Hepatocyte (in vitro differentiated cells): Measurements from ENCODE around the gene ATF3. TPM values are rescaled to one million over a fixed set of nuclear protein-coding genes. Genes with fewer than 3 reads are reported as not detected.

Source experiments
- DNase-seq: peaks from one replicate; pipeline ENCODE4 v3.0.0-alpha.2; 2016; ENCODE audit warnings: low spot score
- H2AFZ ChIP-seq: fragments of 200-600 bp; sonication (generic); 2 replicates; pipeline ENCODE4 v1.6.0; 2016; ENCODE audit warnings: antibody characterized with exemption, mild to moderate bottlenecking
- H3K27ac ChIP-seq: fragments of 200-600 bp; sonication (generic); 2 replicates; pipeline ENCODE4 v1.5.1; 2016; ENCODE audit warnings: mild to moderate bottlenecking
- H3K27me3 ChIP-seq: fragments of 200-600 bp; sonication (generic); 2 replicates; pipeline ENCODE4 v1.6.1; 2016
- H3K36me3 ChIP-seq: fragments of 200-600 bp; sonication (generic); replicated peaks from 2 replicates; pipeline ENCODE4 v1.5.1; 2016; ENCODE audit warnings: low read depth; ENCODE audit not compliant: insufficient read depth
- H3K4me1 ChIP-seq: fragments of 200-600 bp; sonication (generic); 2 replicates; pipeline ENCODE4 v1.5.1; 2016; ENCODE audit warnings: mild to moderate bottlenecking, moderate library complexity; ENCODE audit not compliant: insufficient read depth
- H3K4me2 ChIP-seq: fragments of 200-600 bp; sonication (generic); 2 replicates; pipeline ENCODE4 v1.6.0; 2016
- H3K4me3 ChIP-seq: fragments of 200-600 bp; sonication (generic); 2 replicates; pipeline ENCODE4 v1.5.1; 2016; ENCODE audit warnings: mild to moderate bottlenecking
- H3K79me2 ChIP-seq: fragments of 200-600 bp; sonication (generic); 2 replicates; pipeline ENCODE4 v1.6.0; 2017; ENCODE audit warnings: mild to moderate bottlenecking
- H3K9me2 ChIP-seq: fragments of 200-600 bp; sonication (generic); replicated peaks from 2 replicates; pipeline ENCODE4 v1.6.0; 2017; ENCODE audit warnings: mild to moderate bottlenecking; ENCODE audit not compliant: insufficient read depth
- H3K9me3 ChIP-seq: fragments of 200-600 bp; sonication (generic); 2 replicates; pipeline ENCODE4 v1.5.1; 2016; ENCODE audit warnings: low read depth, mild to moderate bottlenecking
- H4K20me1 ChIP-seq: fragments of 200-600 bp; sonication (generic); 2 replicates; pipeline ENCODE4 v1.6.0; 2016; ENCODE audit warnings: mild to moderate bottlenecking; ENCODE audit not compliant: insufficient read depth, poor library complexity, severe bottlenecking
- CTCF ChIP-seq: fragments of 200-600 bp; sonication (generic); IDR thresholded peaks from 2 replicates; pipeline ENCODE4 v1.5.1; 2016; ENCODE audit warnings: antibody characterized with exemption, mild to moderate bottlenecking; ENCODE audit not compliant: poor library complexity
- EZH2 ChIP-seq: fragments of 200-600 bp; sonication (generic); IDR thresholded peaks from 2 replicates; pipeline ENCODE4 v1.6.1; 2016; ENCODE audit warnings: antibody characterized with exemption, mild to moderate bottlenecking, borderline replicate concordance
- EZH2phosphoT487 ChIP-seq: fragments of 200-600 bp; sonication (generic); IDR thresholded peaks from one replicate; pipeline ENCODE4 v1.6.1; 2018; ENCODE audit warnings: antibody characterized with exemption, mild to moderate bottlenecking, low read depth, moderate library complexity; ENCODE audit not compliant: unreplicated experiment, severe bottlenecking
- WGBS: methylation state at CpG from one replicate; pipeline ENCODE4 v1.1.6; 2016; ENCODE audit warnings: low lambda C conversion rate; ENCODE audit errors: missing lambda C conversion rate; 5-methylcytosine and 5-hydroxymethylcytosine counted together
- polyA plus RNA-seq: library from polyadenylated mRNA; unstranded; fragments of >200 nt; fragmentation: Nextera tagmentation; extraction: Ambion mirVana; gene quantifications from 2 replicates; pipeline ENCODE4 v1.2.1, GENCODE V29; 2016
- total RNA-seq: library from RNA; depleted of rRNA; stranded (reverse); fragments of >200 nt; gene quantifications from 2 replicates; pipeline ENCODE4 v1.2.3, GENCODE V29; 2014

ATF3 gene
- total and polyA plus RNA-seq, 2 experiments from 2014 or later: 128 to 129 TPM

GRCh38 chr1:212583643-212584042 is 24.9 kb upstream of the ATF3 start:
- Histone ChIP-seq H3K27ac (no peak overlapping the region), H3K36me3 (no peaks in the 10 kb centered on the region), H2AFZ (no peak overlapping the region), H3K4me2 (no peak overlapping the region), H3K9me3 (no peaks in the 10 kb centered on the region), H3K79me2 (no peaks in the 10 kb centered on the region), H4K20me1 (no peaks in the 10 kb centered on the region), H3K27me3 (peaks cover 3% of the 10 kb centered on the region), H3K4me3 (no peak overlapping the region), H3K9me2 (no peaks in the 10 kb centered on the region), H3K4me1 (no peaks in the 10 kb centered on the region)
- DNase-seq: no peak
- TF ChIP-seq EZH2 (no peak), CTCF (no peak), EZH2phosphoT487 (no peak)
- WGBS: 80% methylated on average over 7 of the region's 7 CpGs

- Histone ChIP-seq H3K36me3 (no peaks in the 10 kb centered on the region), H3K27ac (no peak overlapping the region), H3K9me3 (no peaks in the 10 kb centered on the region), H3K4me2 (no peak overlapping the region), H3K79me2 (no peaks in the 10 kb centered on the region), H3K27me3 (peaks cover 3% of the 10 kb centered on the region), H3K4me1 (no peaks in the 10 kb centered on the region), H3K9me2 (no peaks in the 10 kb centered on the region), H3K4me3 (no peak overlapping the region), H4K20me1 (no peaks in the 10 kb centered on the region), H2AFZ (no peak overlapping the region)
- 87% methylated on average over 5 of the region's 5 CpGs for WGBS
- TF ChIP-seq EZH2 (no peak), EZH2phosphoT487 (no peak), CTCF (no peak)
- DNase-seq: no peak
Measured at GRCh38 chr1:212584092-212584886, 24.3 kb upstream of the ATF3 start.

GRCh38 chr1:212585210-212585609 is 23.4 kb upstream of the ATF3 start:
- Histone ChIP-seq H3K4me3 (no peak overlapping the region), H3K36me3 (no peaks in the 10 kb centered on the region), H3K27ac (no peak overlapping the region), H2AFZ (no peak overlapping the region), H3K4me1 (no peaks in the 10 kb centered on the region), H3K4me2 (no peak overlapping the region), H4K20me1 (no peaks in the 10 kb centered on the region), H3K9me3 (no peaks in the 10 kb centered on the region), H3K9me2 (no peaks in the 10 kb centered on the region), H3K79me2 (no peaks in the 10 kb centered on the region), H3K27me3 (peaks cover 3% of the 10 kb centered on the region)
- TF ChIP-seq CTCF (no peak), EZH2 (no peak), EZH2phosphoT487 (no peak)
- WGBS: 89% methylated on average over 6 of the region's 6 CpGs
- DNase-seq: no peak
